Measurements from ENCODE around the gene RELCH.

DNA sequence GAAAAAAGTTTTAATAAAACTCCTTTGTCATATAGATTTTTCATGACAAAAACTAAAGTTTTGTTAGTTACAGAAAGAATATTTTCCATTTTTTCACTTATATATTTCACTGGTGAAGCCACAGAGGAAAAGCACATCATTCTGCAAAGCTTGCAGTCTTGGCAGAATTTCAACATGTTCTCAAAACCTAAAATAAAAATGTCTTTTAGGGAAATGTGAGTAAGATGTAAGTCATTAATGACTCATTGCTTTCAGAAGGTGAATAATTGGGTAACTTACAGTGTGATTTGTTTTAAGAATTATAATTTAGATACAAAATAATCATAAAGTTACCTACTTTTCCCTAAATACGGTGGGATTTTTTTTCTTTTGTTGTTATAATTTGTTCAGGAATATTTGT, 94.6 kb downstream of the RELCH start:
- TF ChIP-seq EZH2 (IDR thresholded peaks at IDR 0.05; ENCODE audit: insufficient read depth, poor library complexity, severe bottlenecking) (no peak), EZH2phosphoT487 (IDR thresholded peaks at IDR 0.05; ENCODE audit: insufficient read depth, low read depth) (no peak)
